Adrenal gland (tissue), 12 donors: Measurements from ENCODE around the gene HOXD12. TPM values are rescaled to one million over a fixed set of nuclear protein-coding genes. Genes with fewer than 3 reads are reported as not detected.
A peak's percentile ranks its signal among the peaks of the same experiment; 100 is the strongest.

Source experiments
- DNase-seq, 7 donors: peaks; one replicate each; pipeline ENCODE4 v3.0.0-alpha.2; 2019 to 2020
- H3K27ac ChIP-seq, 5 donors: fragments of 200-600 bp; sonication (generic) in 4 of 5; 1 replicate in 3 of 5; 2 replicates in 2 of 5; pipeline versions ENCODE4 v1.5.1 to v1.8.0; 2016 to 2020; ENCODE audit warnings: mild to moderate bottlenecking in 1 of 5
- H3K27me3 ChIP-seq: fragments of 200-600 bp; 2 replicates; pipeline ENCODE4 v1.8.0; 2021
- H3K36me3 ChIP-seq, 2 donors: fragments of 200-600 bp; replicated peaks in 1 of 2; 1 replicate in 1 of 2; 2 replicates in 1 of 2; pipeline versions ENCODE4 v1.5.1 to v1.8.0; 2018 to 2022
- H3K4me1 ChIP-seq, 2 donors: fragments of 200-600 bp; replicated peaks in 1 of 2; 1 replicate in 1 of 2; 2 replicates in 1 of 2; pipeline versions ENCODE4 v1.5.1 to v1.8.0; 2018 to 2021
- H3K4me3 ChIP-seq, 4 donors: fragments of 200-600 bp; sonication (generic) in 3 of 4; one replicate each; pipeline ENCODE4 v1.5.1; 2016 to 2018
- H3K9me3 ChIP-seq, 3 donors: fragments of 200-600 bp; sonication (generic) in 1 of 3; replicated peaks in 1 of 3; 1 replicate in 2 of 3; 2 replicates in 1 of 3; pipeline versions ENCODE4 v1.5.1 to v1.8.0; 2016 to 2021
- CTCF ChIP-seq, 6 experiments: fragments of 450-650 bp in 4 of 6; fragments of 200-600 bp in 2 of 6; sonication (generic) in 1 of 6; IDR thresholded peaks; 1 replicate in 5 of 6; 2 replicates in 1 of 6; pipeline versions ENCODE4 v1.5.1 to v1.8.0; 2016 to 2021; ENCODE audit warnings: antibody characterized with exemption in 6 of 6, mild to moderate bottlenecking in 2 of 6, moderate library complexity in 1 of 6
- POLR2A ChIP-seq, 2 donors: fragments of 450-650 bp; IDR thresholded peaks; one replicate each; pipeline ENCODE4 v1.6.1; 2017; ENCODE audit warnings: antibody characterized with exemption in 2 of 2, mild to moderate bottlenecking in 2 of 2, moderate library complexity in 1 of 2
- WGBS, 4 donors: extraction: QIAGEN DNeasy Blood & Tissue Kit in 2 of 4; methylation state at CpG; one replicate each; pipeline versions ENCODE4 v1.1.5 to v1.1.7; 2013 to 2017; 5-methylcytosine and 5-hydroxymethylcytosine counted together
- intact Hi-C, 2 donors: fragments of 100-400 bp; cut with DNase I; formaldehyde crosslinking; loops; one replicate each; pipeline versions ENCODE4 v1.14.1 to v1.15.0; 2022 to 2023
- polyA plus RNA-seq, 3 donors: library from polyadenylated mRNA; stranded (reverse); fragments of 200-250 nt in 2 of 3; fragments of 350-450 nt in 1 of 3; fragmentation: Illumina TruSeq in 1 of 3; extraction: RNeasy Lipid Tissue Mini Kit (QIAGEN cat#74804) in 1 of 3; gene quantifications; one replicate each; pipeline ENCODE4 v1.2.3, GENCODE V29; 2013 to 2014
- total RNA-seq, 9 donors: library from RNA; depleted of rRNA in 4 of 9; stranded (reverse); fragments of >200 nt in 4 of 9; fragments of 120-200 nt in 1 of 9; fragmentation: NEBNext Ultra II Directional in 1 of 9; extraction: Animal tissue kit (Norgen Biotek cat#: 25700) in 1 of 9; gene quantifications; one replicate each; pipeline versions ENCODE4 v1.1.0 to v1.2.4, GENCODE V29; 2013 to 2023
- donor health status: healthy with polysubstance abuse.
- donor health status: Bipolar disorder and iron deficiency.
- donor health status: DM: yes; HTN: yes; CAD: no.
- donor health status: DM: no; HTN: no; CAD: no.
- donor health status: DM: no; HTN: no; CAD: no.
- donor health status: DM: yes; HTN: yes; CAD: no.

The HOXD12 gene
- total and polyA plus RNA-seq, 12 donors: not detected

DNA sequence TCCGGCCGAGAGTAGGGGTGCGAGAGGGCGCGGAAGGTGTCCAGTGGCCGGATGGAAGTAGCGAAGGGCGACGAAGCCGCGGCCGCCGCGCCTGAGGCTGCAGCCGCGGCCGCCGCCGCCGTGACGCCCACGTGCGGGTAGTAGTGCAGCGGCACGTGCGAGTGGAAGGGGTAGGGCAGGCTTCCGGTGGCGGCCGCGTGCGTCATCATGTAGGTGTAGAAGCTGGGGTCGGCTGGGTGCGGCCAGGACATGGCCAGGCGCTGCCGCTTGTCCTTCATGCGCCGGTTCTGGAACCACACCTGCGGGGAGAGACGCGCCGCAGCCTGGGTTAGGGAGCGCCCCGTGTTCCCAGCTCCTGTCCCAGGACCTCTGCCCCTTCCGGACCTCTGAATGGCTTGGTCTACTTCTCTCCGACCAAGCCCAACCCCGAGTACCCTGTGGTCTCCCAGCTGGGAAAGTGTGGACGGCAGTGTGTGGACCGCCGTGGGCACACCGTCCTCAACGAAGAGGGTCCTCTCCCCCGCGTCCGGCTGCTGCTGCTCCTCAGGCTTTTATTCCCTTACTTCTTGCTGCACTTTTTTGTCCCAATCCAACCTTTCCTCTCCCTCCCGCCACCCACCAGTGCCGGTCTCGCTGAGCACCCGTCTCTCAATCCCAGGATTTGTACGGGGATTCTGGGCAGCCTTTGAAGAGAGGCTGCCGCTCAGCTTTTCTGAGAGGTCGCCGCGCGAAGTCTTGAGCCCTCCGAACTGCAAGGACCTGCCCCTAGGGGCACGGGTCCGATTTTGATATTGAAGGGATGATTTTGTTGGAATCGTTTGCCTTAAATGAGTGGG, 18.8 kb upstream of the HOXD12 start:
- H3K27ac ChIP-seq: no peak overlapping the region
- H3K4me3 ChIP-seq: no peak overlapping the region
- DNase-seq: peak in 1 of 7 donors; percentile 44
- intact Hi-C loops: loop anchor here (5.0 to 10.0 kb wide), 2 partner anchors 393 to 396 kb away; no protein-coding TSS in a partner anchor
- H3K4me1 ChIP-seq: peaks cover 0 to 4% of the 10 kb centered on the region in 2 donors
- H3K36me3 ChIP-seq: no peaks in the 10 kb centered on the region
- H3K9me3 ChIP-seq: no peaks in the 10 kb centered on the region
- TF ChIP-seq POLR2A (IDR thresholded peaks at IDR 0.05) (no peak), CTCF (IDR thresholded peaks at IDR 0.05) (no peak)
- H3K27me3 ChIP-seq: peaks cover 98% of the 10 kb centered on the region
- 7 to 18% (median 11%) methylated on average over 43 to 68 of the region's 68 CpGs for WGBS, 4 donors

DNA sequence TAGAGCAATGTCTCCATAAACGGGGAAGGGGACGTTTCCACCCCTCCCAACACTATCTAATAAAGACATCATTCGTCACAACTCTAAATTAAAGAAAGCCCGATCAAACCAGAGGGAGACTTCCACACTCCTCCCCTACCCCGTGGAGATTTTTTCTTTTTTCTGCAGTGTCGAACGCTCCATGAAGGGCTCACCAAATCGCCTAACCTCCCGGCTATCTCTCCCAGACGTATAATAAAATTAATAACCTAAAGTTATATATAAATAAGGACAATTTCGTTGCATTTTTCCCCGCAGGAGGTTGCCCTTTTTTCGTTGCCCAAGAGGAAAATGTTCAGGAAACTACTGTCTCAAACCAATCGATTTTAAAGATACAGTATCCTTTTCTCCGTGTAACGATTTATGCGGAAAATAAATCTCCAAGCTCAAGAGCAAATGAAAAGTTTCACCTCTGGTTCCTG, 18.2 kb upstream of the HOXD12 start:
- H3K27me3 ChIP-seq: peaks cover 97% of the 10 kb centered on the region
- no peak for TF ChIP-seq CTCF (IDR thresholded peaks at IDR 0.05)
- TF ChIP-seq POLR2A (IDR thresholded peaks at IDR 0.05): no peak
- intact Hi-C loops: loop anchor here (5.0 to 10.0 kb wide), 2 partner anchors 394 to 397 kb away; no protein-coding TSS in a partner anchor
- H3K36me3 ChIP-seq: no peaks in the 10 kb centered on the region
- 8 to 15% (median 13%) methylated on average over 17 of the region's 17 CpGs for WGBS, 4 donors
- H3K4me3 ChIP-seq: no peak overlapping the region
- H3K9me3 ChIP-seq: no peaks in the 10 kb centered on the region
- peaks cover 0 to 4% of the 10 kb centered on the region in 2 donors for H3K4me1 ChIP-seq
- H3K27ac ChIP-seq: no peak overlapping the region
- DNase-seq: no peak

DNA sequence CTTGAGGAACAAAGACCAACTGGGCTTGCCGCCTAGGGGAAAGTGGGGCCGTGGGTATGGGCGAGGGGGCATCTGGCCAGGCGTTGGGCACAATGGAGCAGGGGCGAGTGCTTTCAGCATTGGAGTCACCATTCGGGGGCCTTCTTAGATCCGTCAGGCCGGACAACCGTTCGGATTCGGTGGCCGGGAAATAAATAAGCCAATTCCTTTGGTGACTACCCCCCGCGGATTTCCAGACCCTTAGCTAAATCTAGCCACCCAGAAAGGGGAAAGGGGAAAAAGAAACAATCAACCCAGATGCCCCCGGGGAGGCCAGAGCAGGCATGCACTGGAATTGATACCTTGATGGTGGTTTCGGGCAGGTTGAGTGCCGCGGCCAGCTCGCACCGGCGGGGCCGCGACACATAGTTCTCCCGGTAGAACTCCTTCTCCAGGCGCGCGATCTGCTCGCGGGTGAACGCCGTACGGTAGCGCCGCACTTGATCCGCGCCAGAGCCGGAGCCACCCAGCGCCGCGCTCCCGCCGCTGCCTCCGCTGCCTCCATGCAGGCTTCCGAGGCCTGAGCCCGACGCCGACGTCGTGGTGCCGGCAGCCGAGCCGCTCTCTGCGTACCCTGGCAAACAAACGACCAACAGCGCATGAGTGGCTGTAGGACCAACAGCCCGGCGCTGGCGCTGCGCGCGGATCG, 17.6 kb upstream of the HOXD12 start:
- Histone ChIP-seq H3K4me1 (peaks cover 0 to 4% of the 10 kb centered on the region in 2 donors), H3K4me3 (no peak overlapping the region), H3K27ac (no peak overlapping the region), H3K36me3 (no peaks in the 10 kb centered on the region), H3K9me3 (no peaks in the 10 kb centered on the region), H3K27me3 (peaks cover 97% of the 10 kb centered on the region)
- TF ChIP-seq CTCF (IDR thresholded peaks at IDR 0.05): no peak
- TF ChIP-seq POLR2A (IDR thresholded peaks at IDR 0.05): no peak
- intact Hi-C loops: loop anchor here (5.0 to 10.0 kb wide), 2 partner anchors 395 to 397 kb away; no protein-coding TSS in a partner anchor
- WGBS, 4 donors: 10 to 13% (median 11%) methylated on average over 17 to 62 of the region's 62 CpGs
- peak in 1 of 7 donors; percentile 20 for DNase-seq

GRCh38 chr2:176082525-176082823, 17.1 kb upstream of the HOXD12 start:
- no peak for TF ChIP-seq CTCF (IDR thresholded peaks at IDR 0.05)
- TF ChIP-seq POLR2A (IDR thresholded peaks at IDR 0.05): no peak
- H3K9me3 ChIP-seq: no peaks in the 10 kb centered on the region
- peaks cover 97% of the 10 kb centered on the region for H3K27me3 ChIP-seq
- H3K4me1 ChIP-seq: peaks cover 0 to 4% of the 10 kb centered on the region in 2 donors
- 11 to 18% (median 16%) methylated on average over 10 of the region's 10 CpGs for WGBS, 4 donors
- DNase-seq: no peak
- H3K36me3 ChIP-seq: no peaks in the 10 kb centered on the region
- intact Hi-C loops: loop anchor here (5.0 to 10.0 kb wide), 2 partner anchors 395 to 398 kb away; no protein-coding TSS in a partner anchor
- H3K27ac ChIP-seq: no peak overlapping the region
- H3K4me3 ChIP-seq: no peak overlapping the region
